ENCODE data around the gene APOBEC3H. TPM values are rescaled to one million over a fixed set of nuclear protein-coding genes. Genes with fewer than 3 reads are reported as not detected.
A peak's percentile ranks its signal among the peaks of the same experiment; 100 is the strongest.

APOBEC3H gene
- total RNA-seq, 2 experiments from 2014 or later, result 6.8 to 7.1 TPM

DNA sequence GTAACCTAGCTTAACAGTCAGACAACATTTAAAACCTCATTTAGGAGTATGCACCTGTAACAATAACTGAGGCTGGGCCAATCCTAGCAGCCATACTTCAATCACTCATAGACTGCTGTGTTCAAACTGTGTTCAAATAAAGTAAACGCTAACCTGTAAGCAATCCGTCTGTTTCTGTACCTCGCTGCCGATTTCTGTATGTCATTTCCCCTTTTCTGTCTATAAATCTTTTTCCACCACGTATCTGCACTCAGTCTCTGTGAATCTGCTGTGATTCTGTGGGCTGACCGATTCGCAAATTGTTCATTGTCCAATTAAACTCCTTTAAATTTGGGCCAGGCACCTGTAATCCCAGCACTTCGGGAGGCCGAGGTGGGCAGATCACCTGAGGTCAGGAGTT, 12.3 kb downstream of the APOBEC3H start:
- no peaks in the 10 kb centered on the region for H3K9me3 Mint-ChIP-seq
- no peak overlapping the region for H3K4me3 Mint-ChIP-seq
- intact Hi-C loops (cut with micrococcal nuclease), result no loop called here
- no peaks in the 10 kb centered on the region for H3K36me3 Mint-ChIP-seq (ENCODE audit: low read depth)
- no peak for ATAC-seq
- ChIA-PET CTCF (interaction anchor here (1.5 to 1.7 kb wide), 3 partner anchors 11 to 67 kb away, joined by 3 to 10 read pairs (median 6); partner anchors contain the start of gene APOBEC3H), POLR2A (interaction anchor here (0.6 to 1.8 kb wide), 3 partner anchors 11 to 282 kb away, joined by 3 to 5 read pairs (median 4); no protein-coding TSS in a partner anchor)
- DNase-seq, result no peak
- TF ChIP-seq, protein P1, sequence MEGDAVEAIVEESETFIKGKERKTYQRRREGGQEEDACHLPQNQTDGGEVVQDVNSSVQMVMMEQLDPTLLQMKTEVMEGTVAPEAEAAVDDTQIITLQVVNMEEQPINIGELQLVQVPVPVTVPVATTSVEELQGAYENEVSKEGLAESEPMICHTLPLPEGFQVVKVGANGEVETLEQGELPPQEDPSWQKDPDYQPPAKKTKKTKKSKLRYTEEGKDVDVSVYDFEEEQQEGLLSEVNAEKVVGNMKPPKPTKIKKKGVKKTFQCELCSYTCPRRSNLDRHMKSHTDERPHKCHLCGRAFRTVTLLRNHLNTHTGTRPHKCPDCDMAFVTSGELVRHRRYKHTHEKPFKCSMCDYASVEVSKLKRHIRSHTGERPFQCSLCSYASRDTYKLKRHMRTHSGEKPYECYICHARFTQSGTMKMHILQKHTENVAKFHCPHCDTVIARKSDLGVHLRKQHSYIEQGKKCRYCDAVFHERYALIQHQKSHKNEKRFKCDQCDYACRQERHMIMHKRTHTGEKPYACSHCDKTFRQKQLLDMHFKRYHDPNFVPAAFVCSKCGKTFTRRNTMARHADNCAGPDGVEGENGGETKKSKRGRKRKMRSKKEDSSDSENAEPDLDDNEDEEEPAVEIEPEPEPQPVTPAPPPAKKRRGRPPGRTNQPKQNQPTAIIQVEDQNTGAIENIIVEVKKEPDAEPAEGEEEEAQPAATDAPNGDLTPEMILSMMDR (IDR thresholded peaks at IDR 0.05), result no peak
- H3K4me1 Mint-ChIP-seq (ENCODE audit: low read depth), result peaks cover 16% of the 10 kb centered on the region
- no peak overlapping the region for H3K27ac Mint-ChIP-seq
- no peaks in the 10 kb centered on the region for H3K27me3 Mint-ChIP-seq

DNA sequence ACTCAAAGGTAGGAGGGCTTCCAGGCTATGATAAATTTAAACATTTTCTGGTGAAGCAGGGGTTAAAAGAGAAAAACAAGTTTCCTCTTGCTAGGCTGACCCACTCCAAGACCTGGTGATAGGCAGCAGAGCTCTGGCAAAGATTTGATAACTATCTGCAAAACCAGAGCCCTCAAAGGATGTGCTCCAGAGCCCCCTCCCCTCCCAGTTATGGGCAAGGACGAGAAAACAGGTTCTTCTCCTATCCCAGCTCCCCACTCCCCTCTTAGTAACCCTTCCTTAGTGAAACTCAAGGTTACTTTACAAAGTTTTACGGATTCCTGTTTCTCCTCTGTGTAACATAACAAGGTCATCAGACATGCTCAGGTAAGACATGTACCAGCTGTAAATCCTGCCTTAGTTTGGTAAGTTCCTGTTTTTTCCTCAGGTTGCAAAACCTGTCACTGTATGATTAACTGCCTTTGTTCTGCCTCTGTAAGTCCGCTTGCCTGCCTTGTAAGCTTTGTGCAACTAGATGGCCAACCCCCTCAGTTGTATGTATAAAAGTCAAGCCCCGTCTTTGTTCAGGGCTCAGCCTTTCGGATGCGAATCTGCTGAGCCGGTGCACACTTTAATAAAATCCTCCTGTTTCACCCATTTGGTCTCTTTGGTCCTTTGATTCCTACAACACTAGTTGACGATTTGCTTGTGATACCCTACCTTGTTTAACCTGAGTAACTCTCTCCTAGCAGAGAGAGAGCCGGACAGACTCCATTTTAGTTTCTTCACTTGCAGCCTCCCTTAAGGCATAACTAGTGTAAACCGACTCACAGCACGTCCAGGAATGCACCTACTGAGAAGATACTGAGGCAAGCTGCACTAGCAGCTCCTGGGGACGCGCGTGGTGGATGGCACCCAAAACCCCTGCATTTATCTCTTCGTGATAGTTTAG, 13.9 kb downstream of the APOBEC3H start:
- ATAC-seq (no peak), DNase-seq (no peak)
- POLR2A ChIA-PET, result interaction anchor here (0.6 to 1.8 kb wide), 5 partner anchors 9 to 73 kb away, joined by 3 to 5 read pairs (median 3); no protein-coding TSS in a partner anchor
- Mint-ChIP-seq H3K27ac (no peak overlapping the region), H3K27me3 (no peaks in the 10 kb centered on the region), H3K4me3 (no peak overlapping the region), H3K4me1 (ENCODE audit: low read depth) (peaks cover 27% of the 10 kb centered on the region), H3K9me3 (no peaks in the 10 kb centered on the region), H3K36me3 (ENCODE audit: low read depth) (no peaks in the 10 kb centered on the region)
- CTCF ChIA-PET, result interaction anchor here (1.1 to 1.7 kb wide), 3 partner anchors 12 to 241 kb away, joined by 3 to 6 read pairs (median 3); no protein-coding TSS in a partner anchor
- intact Hi-C loops (cut with micrococcal nuclease), result loop anchor here (10.0 kb wide), 1 partner anchor 236 kb away; the partner anchor contains the start of gene CBX6
- TF ChIP-seq, protein P1 (IDR thresholded peaks at IDR 0.05), result no peak

DNA sequence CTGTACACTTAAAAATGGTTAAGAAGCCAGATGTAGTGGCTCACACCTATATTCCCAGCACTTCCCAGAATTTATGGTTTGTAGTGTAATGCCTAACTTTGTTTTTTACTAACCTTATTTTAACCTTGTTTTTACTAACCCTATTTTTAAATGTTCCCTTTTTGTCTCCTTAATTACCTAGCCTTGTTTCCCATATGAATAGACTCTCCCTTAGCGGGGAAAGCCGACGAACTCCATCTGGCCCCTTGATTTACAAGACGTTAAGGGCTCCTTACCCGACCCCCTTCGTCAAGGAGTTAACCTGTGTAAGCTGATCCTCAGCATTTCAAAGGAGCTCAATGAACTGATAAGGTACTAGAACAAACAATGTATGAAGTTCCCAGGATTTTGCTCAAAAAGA, 17.1 kb downstream of the APOBEC3H start:
- no peak overlapping the region for H3K4me3 Mint-ChIP-seq
- CTCF ChIA-PET, result interaction anchor here (0.9 to 2.3 kb wide), 4 partner anchors 15 to 244 kb away, joined by 3 to 9 read pairs (median 8); no protein-coding TSS in a partner anchor
- TF ChIP-seq, protein P1 (IDR thresholded peaks at IDR 0.05), result no peak
- intact Hi-C loops (cut with micrococcal nuclease), result loop anchor here (10.0 kb wide), 1 partner anchor 239 kb away; the partner anchor contains the start of gene CBX6
- peaks cover 55% of the 10 kb centered on the region for H3K4me1 Mint-ChIP-seq (ENCODE audit: low read depth)
- ATAC-seq, result no peak
- POLR2A ChIA-PET, result interaction anchor here (0.6 to 1.9 kb wide), 5 partner anchors 20 to 206 kb away, joined by 3 to 6 read pairs (median 3); partner anchors contain the start of gene RPL3
- H3K27me3 Mint-ChIP-seq, result no peaks in the 10 kb centered on the region
- H3K27ac Mint-ChIP-seq, result peak overlapping the region; percentile 30
- H3K9me3 Mint-ChIP-seq, result no peaks in the 10 kb centered on the region
- DNase-seq, result no peak
- H3K36me3 Mint-ChIP-seq (ENCODE audit: low read depth), result no peaks in the 10 kb centered on the region

DNA sequence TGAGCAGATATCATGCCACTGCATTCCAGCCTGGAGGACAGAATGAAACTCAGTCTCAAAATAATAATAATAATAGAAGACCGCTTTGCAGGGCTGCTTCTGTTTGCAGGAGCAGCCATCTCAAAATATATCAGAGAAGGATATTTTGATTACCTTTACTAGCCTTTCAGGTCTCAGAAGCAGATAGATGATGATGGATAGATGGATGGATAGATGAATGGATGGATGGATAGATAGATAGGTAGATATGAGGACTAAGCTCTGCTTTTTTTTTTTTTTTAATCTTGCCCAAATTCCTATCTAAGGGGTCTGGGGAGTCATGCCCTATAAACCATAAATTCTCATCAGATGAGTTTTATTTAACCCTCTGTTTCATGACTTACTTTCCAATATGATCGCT, 18.5 kb downstream of the APOBEC3H start:
- Mint-ChIP-seq H3K4me1 (ENCODE audit: low read depth) (peaks cover 55% of the 10 kb centered on the region), H3K27ac (peak overlapping the region; percentile 78), H3K9me3 (no peaks in the 10 kb centered on the region), H3K36me3 (ENCODE audit: low read depth) (no peaks in the 10 kb centered on the region), H3K27me3 (no peaks in the 10 kb centered on the region), H3K4me3 (peak overlapping the region; percentile 3)
- TF ChIP-seq, protein P1 (IDR thresholded peaks at IDR 0.05), result no peak
- ChIA-PET CTCF (interaction anchor here (0.6 to 2.3 kb wide), 2 partner anchors 20 to 246 kb away, joined by 3 to 7 read pairs; no protein-coding TSS in a partner anchor), POLR2A (interaction anchor here (0.7 kb wide), 1 partner anchor 203 kb away, joined by 3 read pairs; no protein-coding TSS in a partner anchor)
- no peak for ATAC-seq
- intact Hi-C loops (cut with micrococcal nuclease), result loop anchor here (5.0 to 10.0 kb wide), 3 partner anchors 33 to 241 kb away; partner anchors contain the start of gene CBX6
- no peak for DNase-seq
